PC-3 (cell line): Measurements from ENCODE around the gene PLA2G2A. TPM values are rescaled to one million over a fixed set of nuclear protein-coding genes. Genes with fewer than 3 reads are reported as not detected.
"Not testable (repeated sequence)": the region's sequence is repeated elsewhere in the genome, so short reads cannot be mapped to it uniquely, and the experiment has no call there.

Source experiments
- ATAC-seq: fragments of 200-7000 bp; cut with Tn5 transposase; 2 replicates; pipeline ENCODE4 v1.9.1; 2020; ENCODE audit warnings: mild to moderate bottlenecking, moderate library complexity
- BruUV-seq: library from RNA; stranded (reverse); fragments of 400-500 nt; replicated peaks from 2 replicates; lab custom pipeline; 2021; lab: Mats Ljungman, UMichigan
- CTCF ChIA-PET: fragments of 300-600 bp; sonication (Branson Sonifier 250); formaldehyde crosslinking; loops from one replicate; lab custom pipeline; 2022; ENCODE audit warnings: antibody characterized with exemption; lab: Charles Lee
- POLR2A ChIA-PET: fragments of 300-600 bp; sonication (Branson Sonifier 250); formaldehyde crosslinking; loops from one replicate; lab custom pipeline; 2022; ENCODE audit warnings: antibody characterized with exemption; ENCODE audit not compliant: unreplicated experiment; lab: Charles Lee
- DNase-seq: peaks from one replicate; pipeline ENCODE4 v3.0.0-alpha.2; 2015
- H2AFZ ChIP-seq: fragments of 300-600 bp; sonication (generic); 2 replicates; pipeline ENCODE4 v1.6.0; 2016; ENCODE audit warnings: antibody characterized with exemption, low read length
- H3F3A ChIP-seq: fragments of 300-600 bp; sonication (generic); one replicate; pipeline ENCODE4 v1.6.0; 2017; ENCODE audit warnings: antibody characterized with exemption, low read length, control low read depth, mild to moderate bottlenecking; ENCODE audit not compliant: unreplicated experiment
- H3K27ac ChIP-seq: fragments of 300-600 bp; sonication (generic); 2 replicates; pipeline ENCODE4 v1.5.1; 2016; ENCODE audit warnings: mild to moderate bottlenecking, low read length
- H3K27me3 ChIP-seq: fragments of 300-600 bp; sonication (generic); 2 replicates; pipeline ENCODE4 v1.6.1; 2016; ENCODE audit warnings: low read length, mixed read lengths
- H3K36me3 ChIP-seq: fragments of 300-600 bp; sonication (generic); 2 replicates; pipeline ENCODE4 v1.6.1; 2016; ENCODE audit warnings: low read depth, mixed run types, low read length, mixed read lengths
- H3K4me1 ChIP-seq: fragments of 300-600 bp; sonication (generic); 2 replicates; pipeline ENCODE4 v1.5.1; 2016; ENCODE audit warnings: low read length; ENCODE audit not compliant: insufficient read depth
- H3K4me2 ChIP-seq: fragments of 300-600 bp; sonication (generic); 2 replicates; pipeline ENCODE4 v1.6.0; 2016; ENCODE audit warnings: low read length
- H3K4me3 ChIP-seq: fragments of 300-600 bp; sonication (generic); 2 replicates; pipeline ENCODE4 v1.5.1; 2016; ENCODE audit warnings: mild to moderate bottlenecking, low read length, mixed read lengths
- H3K79me2 ChIP-seq: fragments of 300-600 bp; sonication (generic); 2 replicates; pipeline ENCODE4 v1.6.1; 2017; ENCODE audit warnings: low read length, mixed read lengths
- H3K9ac ChIP-seq: fragments of 300-600 bp; sonication (generic); 2 replicates; pipeline ENCODE4 v1.6.0; 2016; ENCODE audit warnings: mild to moderate bottlenecking, low read length
- H3K9me2 ChIP-seq: fragments of 300-600 bp; sonication (generic); replicated peaks from 2 replicates; pipeline ENCODE4 v1.6.1; 2016; ENCODE audit warnings: mixed run types, low read length, mixed read lengths
- H3K9me3 ChIP-seq: fragments of 300-600 bp; sonication (generic); 2 replicates; pipeline ENCODE4 v1.6.1; 2016; ENCODE audit warnings: low read length, mixed read lengths
- H4K20me1 ChIP-seq: fragments of 300-600 bp; sonication (generic); 2 replicates; pipeline ENCODE4 v1.6.1; 2016; ENCODE audit warnings: low read length, mixed read lengths
- EZH2 ChIP-seq: fragments of 300-600 bp; sonication (generic); IDR thresholded peaks from one replicate; pipeline ENCODE4 v1.6.1; 2017; ENCODE audit warnings: antibody characterized with exemption, mild to moderate bottlenecking, low read length; ENCODE audit not compliant: unreplicated experiment
- EZH2phosphoT487 ChIP-seq: fragments of 300-600 bp; sonication (generic); IDR thresholded peaks from 2 replicates; pipeline ENCODE4 v1.6.1; 2018; ENCODE audit warnings: mild to moderate bottlenecking, antibody characterized with exemption, low read length, borderline replicate concordance
- intact Hi-C: fragments of 100-400 bp; cut with micrococcal nuclease; formaldehyde crosslinking; loops from 2 replicates; pipeline ENCODE4 v1.9.0; 2023
- total RNA-seq: library from RNA; depleted of rRNA; stranded (reverse); fragments of >200 nt; gene quantifications from 2 replicates; pipeline ENCODE4 v1.2.3, GENCODE V29; 2014
- TF ChIP-seq, protein P1 (sequence below): fragments of 300-600 bp; sonication (generic); conservative IDR thresholded peaks from 2 replicates; pipeline ENCODE4 v1.5.1; 2017; ENCODE audit warnings: antibody characterized with exemption, low read depth, mild to moderate bottlenecking, low read length

The PLA2G2A gene
- total RNA-seq, 1 experiment from 2014 or later: not detected

GRCh38 chr1:19990689-19991088 is 11.3 kb upstream of the PLA2G2A start:
- Histone ChIP-seq H3F3A (no peaks in the 10 kb centered on the region), H3K79me2 (no peaks in the 10 kb centered on the region), H3K4me2 (no peak overlapping the region), H3K27ac (no peak overlapping the region), H3K27me3 (peaks cover 18% of the 10 kb centered on the region; the same call in 1 of the 2 replicates), H3K9me2 (no peaks in the 10 kb centered on the region), H3K9ac (no peak overlapping the region), H3K4me1 (no peaks in the 10 kb centered on the region), H3K36me3 (no peaks in the 10 kb centered on the region), H3K9me3 (no peaks in the 10 kb centered on the region), H4K20me1 (no peaks in the 10 kb centered on the region), H2AFZ (no peak overlapping the region), H3K4me3 (no peak overlapping the region)
- TF ChIP-seq EZH2phosphoT487 (no peak), EZH2 (no peak)
- TF ChIP-seq, protein P1, sequence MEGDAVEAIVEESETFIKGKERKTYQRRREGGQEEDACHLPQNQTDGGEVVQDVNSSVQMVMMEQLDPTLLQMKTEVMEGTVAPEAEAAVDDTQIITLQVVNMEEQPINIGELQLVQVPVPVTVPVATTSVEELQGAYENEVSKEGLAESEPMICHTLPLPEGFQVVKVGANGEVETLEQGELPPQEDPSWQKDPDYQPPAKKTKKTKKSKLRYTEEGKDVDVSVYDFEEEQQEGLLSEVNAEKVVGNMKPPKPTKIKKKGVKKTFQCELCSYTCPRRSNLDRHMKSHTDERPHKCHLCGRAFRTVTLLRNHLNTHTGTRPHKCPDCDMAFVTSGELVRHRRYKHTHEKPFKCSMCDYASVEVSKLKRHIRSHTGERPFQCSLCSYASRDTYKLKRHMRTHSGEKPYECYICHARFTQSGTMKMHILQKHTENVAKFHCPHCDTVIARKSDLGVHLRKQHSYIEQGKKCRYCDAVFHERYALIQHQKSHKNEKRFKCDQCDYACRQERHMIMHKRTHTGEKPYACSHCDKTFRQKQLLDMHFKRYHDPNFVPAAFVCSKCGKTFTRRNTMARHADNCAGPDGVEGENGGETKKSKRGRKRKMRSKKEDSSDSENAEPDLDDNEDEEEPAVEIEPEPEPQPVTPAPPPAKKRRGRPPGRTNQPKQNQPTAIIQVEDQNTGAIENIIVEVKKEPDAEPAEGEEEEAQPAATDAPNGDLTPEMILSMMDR: no peak
- no peak for DNase-seq
- POLR2A ChIA-PET: no interaction called here
- intact Hi-C loops: no loop called here
- ATAC-seq: no peak
- CTCF ChIA-PET: no interaction called here
- BruUV-seq: no TSS peak

DNA sequence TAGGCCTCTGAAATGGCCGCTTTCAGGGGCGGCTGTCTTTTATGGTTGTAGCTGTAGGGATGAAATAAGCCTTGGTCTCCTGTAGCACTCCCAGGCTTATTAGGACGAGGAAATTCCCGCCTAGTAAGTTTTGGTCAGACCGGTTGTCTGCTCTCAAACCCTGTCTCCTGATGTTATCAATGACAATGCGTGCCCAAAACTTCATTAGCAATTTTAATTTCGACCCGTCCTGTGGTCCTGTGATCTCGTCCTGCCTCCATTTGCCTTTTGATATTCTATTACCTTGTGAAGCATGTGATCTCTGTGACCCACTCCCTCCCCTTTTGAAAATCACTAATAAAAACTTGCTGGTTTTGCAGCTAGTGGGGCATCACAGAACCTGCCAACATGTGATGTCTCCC is 10.8 kb upstream of the PLA2G2A start:
- peaks cover 18% of the 10 kb centered on the region; the same call in 1 of the 2 replicates for H3K27me3 ChIP-seq
- H3K4me3 ChIP-seq, H2AFZ ChIP-seq, H3K9me3 ChIP-seq, H3K9ac ChIP-seq, ATAC-seq, H3K27ac ChIP-seq, H3K36me3 ChIP-seq, intact Hi-C loops, H3K79me2 ChIP-seq, H4K20me1 ChIP-seq, DNase-seq, H3F3A ChIP-seq, H3K4me2 ChIP-seq, H3K4me1 ChIP-seq, H3K9me2 ChIP-seq, BruUV-seq, POLR2A ChIA-PET, CTCF ChIA-PET: not testable (repeated sequence)

GRCh38 chr1:19988267-19989006 is 9.0 kb upstream of the PLA2G2A start:
- no TSS peak for BruUV-seq
- ATAC-seq (no peak), DNase-seq (no peak)
- H3K9ac ChIP-seq: no peak overlapping the region
- no peaks in the 10 kb centered on the region for H3K4me1 ChIP-seq
- no peaks in the 10 kb centered on the region for H3K36me3 ChIP-seq
- no peak overlapping the region for H3K27ac ChIP-seq
- H3K4me2 ChIP-seq: no peak overlapping the region
- no peak overlapping the region for H2AFZ ChIP-seq
- peaks cover 18% of the 10 kb centered on the region; the same call in 1 of the 2 replicates for H3K27me3 ChIP-seq
- ChIA-PET CTCF (no interaction called here), POLR2A (no interaction called here)
- H4K20me1 ChIP-seq: no peaks in the 10 kb centered on the region
- H3K79me2 ChIP-seq: no peaks in the 10 kb centered on the region
- TF ChIP-seq, protein P1: no peak
- TF ChIP-seq EZH2 (no peak), EZH2phosphoT487 (no peak)
- no peaks in the 10 kb centered on the region for H3K9me3 ChIP-seq
- H3K4me3 ChIP-seq: no peak overlapping the region
- H3K9me2 ChIP-seq: no peaks in the 10 kb centered on the region
- no peaks in the 10 kb centered on the region for H3F3A ChIP-seq
- intact Hi-C loops: no loop called here
